SK-N-SH treated with all-trans-retinoic acid at 6 μM for 48 hours (cell line): ENCODE data around the gene TCL1A.

ENCODE experiments used
- ATAC-seq: fragments of 200-7000 bp; cut with Tn5 transposase; 3 replicates; pipeline ENCODE4 v1.9.1; 2020; ENCODE audit warnings: mild to moderate bottlenecking, moderate library complexity
- BACH2 ChIP-seq: fragments of 250-450 bp; sonication (Bioruptor Pico); IDR thresholded peaks from 2 replicates; pipeline ENCODE4 v1.9.0; 2021; ENCODE audit warnings: mild to moderate bottlenecking, borderline replicate concordance
- CREB5 ChIP-seq: fragments of 250-450 bp; sonication (Bioruptor Pico); IDR thresholded peaks from 2 replicates; pipeline ENCODE4 v1.5.1; 2020; ENCODE audit warnings: low read depth, mild to moderate bottlenecking, moderate library complexity
- CSRNP3 ChIP-seq: fragments of 250-450 bp; sonication (Bioruptor Pico); IDR thresholded peaks from 2 replicates; pipeline ENCODE4 v1.5.1; 2021; ENCODE audit warnings: mild to moderate bottlenecking, moderate library complexity
- ESRRG ChIP-seq: fragments of 250-450 bp; sonication (Bioruptor Pico); IDR thresholded peaks from 2 replicates; pipeline ENCODE4 v1.6.1; 2021; ENCODE audit warnings: mild to moderate bottlenecking
- ISL1 ChIP-seq: fragments of 250-450 bp; sonication (Bioruptor Pico); IDR thresholded peaks from 2 replicates; pipeline ENCODE4 v2.1.2; 2022; ENCODE audit warnings: mild to moderate bottlenecking, moderate library complexity
- POU6F1 ChIP-seq: fragments of 250-450 bp; sonication (Bioruptor Pico); IDR thresholded peaks from 2 replicates; pipeline ENCODE4 v1.8.0; 2021; ENCODE audit warnings: low read depth, mild to moderate bottlenecking, moderate library complexity, borderline replicate concordance
- PPARA ChIP-seq: fragments of 250-450 bp; sonication (Bioruptor Pico); IDR thresholded peaks from 2 replicates; pipeline ENCODE4 v1.5.0; 2020; ENCODE audit warnings: mild to moderate bottlenecking, borderline replicate concordance
- RARB ChIP-seq: fragments of 250-450 bp; sonication (Bioruptor Pico); IDR thresholded peaks from 2 replicates; pipeline ENCODE4 v1.8.0; 2021; ENCODE audit warnings: mild to moderate bottlenecking, moderate library complexity
- ZC3H10 ChIP-seq: fragments of 250-450 bp; sonication (Bioruptor Pico); IDR thresholded peaks from 2 replicates; pipeline ENCODE4 v1.5.1; 2021; ENCODE audit warnings: mild to moderate bottlenecking, moderate library complexity
- TF ChIP-seq, protein P1 (sequence below): fragments of 250-450 bp; sonication (Bioruptor Pico); IDR thresholded peaks from 2 replicates; pipeline ENCODE4 v1.5.0; 2020; ENCODE audit warnings: mild to moderate bottlenecking, moderate library complexity
- TF ChIP-seq, protein P2 (sequence below): fragments of 250-450 bp; sonication (Bioruptor Pico); IDR thresholded peaks from 2 replicates; pipeline ENCODE4 v1.8.0; 2020; ENCODE audit warnings: mild to moderate bottlenecking, moderate library complexity, borderline replicate concordance

The TCL1A gene

DNA sequence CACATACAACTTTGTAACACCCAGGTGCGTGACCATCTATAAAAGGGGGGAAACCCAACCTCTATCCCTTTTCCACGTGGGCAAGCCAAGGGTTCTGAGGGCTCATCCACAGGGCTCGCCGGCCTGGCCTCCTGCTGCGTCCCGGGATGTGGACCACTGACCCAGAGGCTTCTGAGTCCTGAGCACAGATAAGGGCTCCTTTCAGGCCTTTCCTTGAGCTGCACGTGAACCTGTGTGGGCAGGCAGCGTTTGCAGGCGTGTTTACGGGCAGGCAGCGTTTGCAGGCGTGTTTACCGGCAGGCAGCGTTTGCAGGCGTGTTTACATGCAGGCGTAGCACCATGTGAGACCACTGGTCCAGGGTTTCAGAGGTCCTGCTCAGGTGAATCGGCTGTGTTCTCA, 3.8 kb downstream of the TCL1A start:
- ATAC-seq, result no peak
- TF ChIP-seq ESRRG (CRISPR knock-in tag) (no peak), PPARA (CRISPR knock-in tag) (no peak), CREB5 (CRISPR knock-in tag) (no peak)
- TF ChIP-seq, protein P1, sequence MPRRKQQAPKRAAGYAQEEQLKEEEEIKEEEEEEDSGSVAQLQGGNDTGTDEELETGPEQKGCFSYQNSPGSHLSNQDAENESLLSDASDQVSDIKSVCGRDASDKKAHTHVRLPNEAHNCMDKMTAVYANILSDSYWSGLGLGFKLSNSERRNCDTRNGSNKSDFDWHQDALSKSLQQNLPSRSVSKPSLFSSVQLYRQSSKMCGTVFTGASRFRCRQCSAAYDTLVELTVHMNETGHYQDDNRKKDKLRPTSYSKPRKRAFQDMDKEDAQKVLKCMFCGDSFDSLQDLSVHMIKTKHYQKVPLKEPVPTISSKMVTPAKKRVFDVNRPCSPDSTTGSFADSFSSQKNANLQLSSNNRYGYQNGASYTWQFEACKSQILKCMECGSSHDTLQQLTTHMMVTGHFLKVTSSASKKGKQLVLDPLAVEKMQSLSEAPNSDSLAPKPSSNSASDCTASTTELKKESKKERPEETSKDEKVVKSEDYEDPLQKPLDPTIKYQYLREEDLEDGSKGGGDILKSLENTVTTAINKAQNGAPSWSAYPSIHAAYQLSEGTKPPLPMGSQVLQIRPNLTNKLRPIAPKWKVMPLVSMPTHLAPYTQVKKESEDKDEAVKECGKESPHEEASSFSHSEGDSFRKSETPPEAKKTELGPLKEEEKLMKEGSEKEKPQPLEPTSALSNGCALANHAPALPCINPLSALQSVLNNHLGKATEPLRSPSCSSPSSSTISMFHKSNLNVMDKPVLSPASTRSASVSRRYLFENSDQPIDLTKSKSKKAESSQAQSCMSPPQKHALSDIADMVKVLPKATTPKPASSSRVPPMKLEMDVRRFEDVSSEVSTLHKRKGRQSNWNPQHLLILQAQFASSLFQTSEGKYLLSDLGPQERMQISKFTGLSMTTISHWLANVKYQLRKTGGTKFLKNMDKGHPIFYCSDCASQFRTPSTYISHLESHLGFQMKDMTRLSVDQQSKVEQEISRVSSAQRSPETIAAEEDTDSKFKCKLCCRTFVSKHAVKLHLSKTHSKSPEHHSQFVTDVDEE (CRISPR knock-in tag), result no peak
- TF ChIP-seq, protein P2, sequence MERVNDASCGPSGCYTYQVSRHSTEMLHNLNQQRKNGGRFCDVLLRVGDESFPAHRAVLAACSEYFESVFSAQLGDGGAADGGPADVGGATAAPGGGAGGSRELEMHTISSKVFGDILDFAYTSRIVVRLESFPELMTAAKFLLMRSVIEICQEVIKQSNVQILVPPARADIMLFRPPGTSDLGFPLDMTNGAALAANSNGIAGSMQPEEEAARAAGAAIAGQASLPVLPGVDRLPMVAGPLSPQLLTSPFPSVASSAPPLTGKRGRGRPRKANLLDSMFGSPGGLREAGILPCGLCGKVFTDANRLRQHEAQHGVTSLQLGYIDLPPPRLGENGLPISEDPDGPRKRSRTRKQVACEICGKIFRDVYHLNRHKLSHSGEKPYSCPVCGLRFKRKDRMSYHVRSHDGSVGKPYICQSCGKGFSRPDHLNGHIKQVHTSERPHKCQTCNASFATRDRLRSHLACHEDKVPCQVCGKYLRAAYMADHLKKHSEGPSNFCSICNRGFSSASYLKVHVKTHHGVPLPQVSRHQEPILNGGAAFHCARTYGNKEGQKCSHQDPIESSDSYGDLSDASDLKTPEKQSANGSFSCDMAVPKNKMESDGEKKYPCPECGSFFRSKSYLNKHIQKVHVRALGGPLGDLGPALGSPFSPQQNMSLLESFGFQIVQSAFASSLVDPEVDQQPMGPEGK (CRISPR knock-in tag), result no peak

- ATAC-seq, result no peak
- TF ChIP-seq CREB5 (CRISPR knock-in tag) (no peak), POU6F1 (CRISPR knock-in tag) (no peak), ESRRG (CRISPR knock-in tag) (no peak), ISL1 (CRISPR knock-in tag) (no peak), BACH2 (CRISPR knock-in tag) (no peak), PPARA (CRISPR knock-in tag) (no peak), RARB (CRISPR knock-in tag) (no peak), ZC3H10 (no peak), CSRNP3 (CRISPR knock-in tag) (no peak)
- TF ChIP-seq, protein P2 (CRISPR knock-in tag), result no peak
- TF ChIP-seq, protein P1 (CRISPR knock-in tag), result no peak
- TF ChIP-seq, all 23 proteins: peak for 0
Observed at GRCh38 chr14:95707327-95707726, 6.6 kb downstream of the TCL1A start.
